H1 (cell line): Measurements from ENCODE around the gene APOA4. TPM values are rescaled to one million over a fixed set of nuclear protein-coding genes. Genes with fewer than 3 reads are reported as not detected.

Experiments
- MAFK ChIP-seq: IDR thresholded peaks from 2 replicates; pipeline ENCODE4 v1.6.1; 2012; ENCODE audit warnings: low read depth, mild to moderate bottlenecking, improper control_type of control experiment, low read length
- PHF8 ChIP-seq: fragments of 200-600 bp; sonication (generic); conservative IDR thresholded peaks from 2 replicates; pipeline ENCODE4 v1.7.1; 2012; ENCODE audit warnings: low read depth, mild to moderate bottlenecking, inconsistent platforms, low read length, moderate library complexity
- polyA plus RNA-seq, 7 experiments: library from polyadenylated mRNA; depleted of rRNA in 3 of 7; stranded (reverse) in 5 of 7; unstranded in 2 of 7; fragments of >200 nt in 5 of 7; fragments of 200-250 nt in 2 of 7; gene quantifications; 1 replicate in 5 of 7; 2 replicates in 1 of 7; 4 replicates in 1 of 7; pipeline versions ENCODE4 v1.2.1 to v1.2.3, GENCODE V29; 2011 to 2013; ENCODE audit warnings: missing spikeins in 2 of 7, mixed read lengths in 2 of 7
- total RNA-seq: library from RNA; stranded (reverse); fragmentation: NEBNext Ultra II Directional; extraction: Animal tissue kit (Norgen Biotek cat#: 25700); gene quantifications from 2 replicates; pipeline ENCODE4 v1.2.1, GENCODE V29; 2021

APOA4 gene
- total and polyA plus RNA-seq, 2 of the 8 experiments (the other 6 are each of a cell fraction or from before 2014, with no cell fraction given): not detected

- TF ChIP-seq MAFK (no peak), PHF8 (no peak)
Measured at GRCh38 chr11:116808262-116809175, 14.6 kb downstream of the APOA4 start (continued).
